HG02852 (cell line): ENCODE results near the gene PARL.
"Not testable (repeated sequence)": the region's sequence is repeated elsewhere in the genome, so short reads cannot be mapped to it uniquely, and the experiment has no call there.

Experiments
- ATAC-seq: cut with Tn5 transposase; IDR thresholded peaks from one replicate; pipeline ENCODE4 v1.9.1; 2021; ENCODE audit warnings: mild to moderate bottlenecking, moderate library complexity; ENCODE audit not compliant: unreplicated experiment

The PARL gene

DNA sequence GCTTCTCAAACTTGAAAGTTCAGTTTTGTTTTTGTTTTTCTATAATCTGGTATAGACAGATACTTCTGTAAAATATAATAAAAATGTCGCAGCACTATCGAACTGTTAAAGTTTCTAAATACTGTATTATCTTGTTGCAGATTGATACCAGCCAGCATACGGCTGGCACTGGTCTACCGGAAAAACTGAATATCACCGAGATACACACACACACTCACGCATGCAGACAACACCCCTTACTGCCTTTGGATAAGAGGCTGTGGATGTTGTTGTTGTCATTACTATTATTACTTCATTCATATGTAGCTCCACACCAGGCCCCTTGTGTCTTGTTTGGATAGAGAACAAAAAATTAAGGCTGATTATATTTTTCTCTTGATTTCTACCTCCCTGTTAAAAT, 91.7 kb downstream of the PARL start:
- no peak for ATAC-seq

GRCh38 chr3:183790700-183791099, 94.0 kb downstream of the PARL start:
- ATAC-seq = no peak

DNA sequence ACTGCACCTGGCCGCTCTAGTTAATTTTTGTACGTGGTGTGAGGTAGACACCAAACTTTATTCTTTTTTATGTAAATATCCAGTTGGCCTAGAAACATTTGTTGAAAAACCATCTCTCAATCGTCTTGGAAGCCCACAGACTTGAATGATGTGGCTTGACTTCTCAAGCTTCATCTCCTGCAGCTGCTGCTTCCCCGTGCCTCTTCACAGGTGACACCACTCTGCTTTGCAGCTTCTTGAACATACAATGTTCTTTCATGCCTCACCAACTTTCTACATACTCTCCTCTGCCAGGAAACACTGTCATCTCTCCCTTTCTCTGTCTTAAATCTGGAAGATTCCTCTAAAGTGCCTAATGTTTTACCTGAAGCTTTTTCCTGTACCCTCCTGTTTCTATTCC, 94.9 kb downstream of the PARL start:
- no peak for ATAC-seq

DNA sequence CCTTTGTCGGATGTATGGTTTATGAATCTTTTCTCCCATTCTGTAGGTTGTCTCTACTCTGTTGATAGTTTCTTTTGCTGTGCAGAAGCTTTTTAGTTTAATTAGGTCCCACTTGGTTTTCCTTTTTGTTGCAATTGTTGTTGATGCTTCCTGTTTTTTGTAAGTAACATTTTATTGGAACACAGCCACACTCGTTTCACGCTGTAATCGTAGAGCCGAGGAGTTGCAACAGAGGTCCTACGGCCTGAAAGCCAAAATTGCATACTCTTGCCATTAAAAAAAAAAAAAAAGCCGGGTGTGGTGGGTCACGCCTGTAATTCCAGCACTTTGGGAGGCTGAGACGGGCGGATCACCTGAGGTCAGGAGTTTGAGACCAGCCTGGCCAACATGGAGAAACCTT, 100.2 kb downstream of the PARL start:
- not testable (repeated sequence) for ATAC-seq

DNA sequence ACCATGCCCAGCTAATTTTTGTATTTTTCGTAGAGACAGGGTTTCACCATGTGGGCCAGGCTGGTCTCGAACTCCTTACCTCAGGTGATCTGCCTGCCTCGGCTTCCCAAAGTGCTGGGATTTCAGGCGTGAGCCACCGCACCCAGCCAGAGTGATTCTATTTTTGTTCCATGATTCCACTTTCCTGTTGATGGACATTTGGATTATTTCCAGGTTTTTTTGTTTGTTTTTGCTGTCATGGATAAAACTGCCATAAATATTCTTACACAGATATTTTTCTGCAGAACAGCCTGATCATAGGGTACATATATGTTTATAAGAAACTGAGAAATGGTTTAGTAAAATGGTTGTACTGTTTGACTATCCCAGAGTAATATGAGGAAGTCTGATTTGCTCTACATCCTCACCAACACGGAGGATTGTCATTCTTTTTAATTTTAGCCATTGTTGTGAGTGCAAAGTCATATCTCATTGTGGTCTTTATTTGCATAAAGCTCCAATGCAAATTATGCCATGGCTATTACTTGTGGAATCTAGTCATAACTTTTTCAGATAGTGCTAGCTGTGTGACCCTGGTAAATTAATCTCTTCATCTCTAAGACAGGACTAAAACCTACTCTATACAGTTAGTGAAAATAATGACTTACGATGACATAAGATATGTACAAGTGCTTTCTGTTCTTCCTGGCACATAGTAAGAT, 102.0 kb downstream of the PARL start:
- no peak for ATAC-seq

GRCh38 chr3:183781246-183781645, 103.4 kb downstream of the PARL start:
- no peak for ATAC-seq

- ATAC-seq = no peak
Observed at GRCh38 chr3:183779896-183780465, 104.7 kb downstream of the PARL start.
